Omental fat pad (tissue), 4 donors: ENCODE measurements around the gene ATR. TPM values are rescaled to one million over a fixed set of nuclear protein-coding genes. Genes with fewer than 3 reads are reported as not detected.

Source experiments
- ATAC-seq: fragments of 150-250 bp; one replicate; pipeline ENCODE4 v1.9.1; 2016; ENCODE audit warnings: mild to moderate bottlenecking, moderate library complexity; ENCODE audit not compliant: low FRiP score
- DNase-seq: peaks from one replicate; pipeline ENCODE4 v3.0.0-alpha.2; 2019; ENCODE audit warnings: low spot score
- total RNA-seq, 4 donors: library from RNA; depleted of rRNA; stranded (reverse); fragments of >200 nt; gene quantifications; one replicate each; pipeline ENCODE4 v1.1.0, GENCODE V29; 2016
- TF ChIP-seq, protein P1 (sequence below), 3 donors: fragments of 450-650 bp; IDR thresholded peaks; one replicate each; pipeline ENCODE4 v1.5.1; 2016 to 2017; ENCODE audit warnings: antibody characterized with exemption in 3 of 3, mild to moderate bottlenecking in 3 of 3, moderate library complexity in 2 of 3

ATR gene
- total RNA-seq, 4 donors from 2014 or later, result 18.8 to 35.8 (median 32.3) TPM

DNA sequence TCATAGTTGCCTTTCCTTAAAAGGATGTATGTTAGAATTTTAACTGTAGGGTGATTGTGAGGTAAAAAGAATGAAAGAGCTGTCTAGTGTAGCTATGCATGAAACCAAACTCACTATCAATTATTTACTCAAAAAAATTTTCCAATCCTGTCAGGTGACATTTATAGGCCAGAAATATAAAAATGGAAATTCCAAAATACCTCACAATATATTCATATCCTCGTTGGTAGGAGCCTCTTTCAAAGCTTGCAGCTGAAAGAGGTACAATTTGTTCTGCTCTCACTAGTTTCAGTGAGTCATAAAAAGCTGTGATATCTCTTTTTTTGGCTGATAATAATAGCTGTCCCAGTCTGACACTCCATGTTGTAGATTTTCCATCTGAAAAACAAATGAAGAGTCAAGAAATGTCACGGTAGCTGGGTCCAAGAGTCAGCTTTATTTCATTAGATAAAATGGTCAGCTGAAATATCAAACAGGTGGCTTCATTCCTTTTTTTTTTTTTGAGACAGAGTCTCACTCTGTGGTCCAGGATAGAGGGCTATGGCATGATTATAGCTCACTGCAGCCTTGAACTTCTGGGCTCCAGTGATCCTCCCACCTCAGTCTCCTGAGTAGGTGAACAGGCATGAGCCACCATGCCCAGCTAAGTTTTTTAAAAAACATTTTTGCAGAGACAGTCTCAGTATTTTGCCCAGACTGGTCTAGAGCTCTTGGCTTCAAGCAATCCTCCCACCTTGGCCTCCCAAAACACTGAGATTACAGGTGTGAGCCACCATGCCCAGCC is 79.9 kb downstream of the ATR start:
- no peak for ATAC-seq
- no peak for DNase-seq
- TF ChIP-seq, protein P1, sequence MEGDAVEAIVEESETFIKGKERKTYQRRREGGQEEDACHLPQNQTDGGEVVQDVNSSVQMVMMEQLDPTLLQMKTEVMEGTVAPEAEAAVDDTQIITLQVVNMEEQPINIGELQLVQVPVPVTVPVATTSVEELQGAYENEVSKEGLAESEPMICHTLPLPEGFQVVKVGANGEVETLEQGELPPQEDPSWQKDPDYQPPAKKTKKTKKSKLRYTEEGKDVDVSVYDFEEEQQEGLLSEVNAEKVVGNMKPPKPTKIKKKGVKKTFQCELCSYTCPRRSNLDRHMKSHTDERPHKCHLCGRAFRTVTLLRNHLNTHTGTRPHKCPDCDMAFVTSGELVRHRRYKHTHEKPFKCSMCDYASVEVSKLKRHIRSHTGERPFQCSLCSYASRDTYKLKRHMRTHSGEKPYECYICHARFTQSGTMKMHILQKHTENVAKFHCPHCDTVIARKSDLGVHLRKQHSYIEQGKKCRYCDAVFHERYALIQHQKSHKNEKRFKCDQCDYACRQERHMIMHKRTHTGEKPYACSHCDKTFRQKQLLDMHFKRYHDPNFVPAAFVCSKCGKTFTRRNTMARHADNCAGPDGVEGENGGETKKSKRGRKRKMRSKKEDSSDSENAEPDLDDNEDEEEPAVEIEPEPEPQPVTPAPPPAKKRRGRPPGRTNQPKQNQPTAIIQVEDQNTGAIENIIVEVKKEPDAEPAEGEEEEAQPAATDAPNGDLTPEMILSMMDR (IDR thresholded peaks at IDR 0.05), result no peak

DNA sequence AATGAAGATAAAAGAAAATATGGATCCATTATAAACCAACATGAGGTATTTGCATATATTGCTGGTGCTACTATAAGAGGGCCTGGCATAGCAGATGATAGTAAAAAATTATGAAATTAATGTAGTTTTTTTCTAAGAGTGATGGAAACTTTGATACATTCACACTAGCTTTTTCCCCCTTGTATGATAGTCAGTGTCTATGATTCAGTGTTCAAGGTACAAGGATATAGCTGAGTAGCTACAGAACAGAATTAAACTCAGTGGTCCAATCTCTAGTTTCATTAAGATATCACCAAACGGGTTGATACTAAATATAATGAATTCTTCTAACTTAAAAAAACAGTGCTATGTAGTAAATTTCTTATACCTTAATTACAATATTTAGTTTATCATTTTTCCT is 80.8 kb downstream of the ATR start:
- DNase-seq (no peak), ATAC-seq (no peak)
- TF ChIP-seq, protein P1 (IDR thresholded peaks at IDR 0.05), result no peak

DNA sequence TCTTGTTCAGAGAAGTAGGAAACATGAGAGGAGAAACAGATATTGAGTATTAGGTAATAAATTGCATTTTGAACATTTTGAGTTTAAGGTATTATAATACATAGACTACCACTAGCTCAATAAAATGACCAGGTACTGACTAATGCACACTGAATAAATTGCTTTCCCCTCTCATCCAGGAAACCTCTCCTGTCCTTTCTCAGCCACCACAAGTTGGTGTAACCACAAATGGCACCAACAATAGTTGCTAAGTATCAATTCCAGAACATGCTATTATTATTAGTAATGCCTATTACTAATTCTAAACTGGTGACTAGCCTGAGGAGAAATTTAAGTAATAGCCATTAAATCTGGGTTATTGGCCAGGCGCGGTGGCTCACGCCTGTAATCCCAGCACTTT is 83.4 kb downstream of the ATR start:
- ATAC-seq (no peak), DNase-seq (no peak)
- TF ChIP-seq, protein P1 (IDR thresholded peaks at IDR 0.05), result no peak

DNA sequence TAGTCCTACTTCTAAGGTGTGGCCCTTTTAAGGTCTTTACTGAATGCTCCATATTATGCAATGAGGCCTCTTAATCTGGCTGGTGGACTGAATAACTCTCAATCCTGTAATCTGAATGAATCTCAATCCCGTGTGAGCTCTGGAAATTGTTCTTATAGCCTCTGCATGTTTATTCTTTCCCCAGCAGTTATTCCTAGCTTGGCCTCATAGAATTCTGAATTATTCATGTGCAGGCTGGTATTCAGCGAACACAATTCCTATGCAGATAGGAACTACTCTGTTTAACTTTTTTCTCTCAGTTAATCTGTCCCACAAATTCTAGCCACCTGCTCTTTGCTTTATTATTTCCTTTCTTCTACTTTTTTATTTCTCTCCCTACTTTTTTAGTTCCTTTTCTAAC is 86.3 kb downstream of the ATR start:
- TF ChIP-seq, protein P1 (IDR thresholded peaks at IDR 0.05), result no peak
- DNase-seq (no peak), ATAC-seq (no peak)

GRCh38 chr3:142489572-142490323 is 88.8 kb downstream of the ATR start:
- TF ChIP-seq, protein P1 (IDR thresholded peaks at IDR 0.05), result no peak
- DNase-seq (no peak), ATAC-seq (no peak)

DNA sequence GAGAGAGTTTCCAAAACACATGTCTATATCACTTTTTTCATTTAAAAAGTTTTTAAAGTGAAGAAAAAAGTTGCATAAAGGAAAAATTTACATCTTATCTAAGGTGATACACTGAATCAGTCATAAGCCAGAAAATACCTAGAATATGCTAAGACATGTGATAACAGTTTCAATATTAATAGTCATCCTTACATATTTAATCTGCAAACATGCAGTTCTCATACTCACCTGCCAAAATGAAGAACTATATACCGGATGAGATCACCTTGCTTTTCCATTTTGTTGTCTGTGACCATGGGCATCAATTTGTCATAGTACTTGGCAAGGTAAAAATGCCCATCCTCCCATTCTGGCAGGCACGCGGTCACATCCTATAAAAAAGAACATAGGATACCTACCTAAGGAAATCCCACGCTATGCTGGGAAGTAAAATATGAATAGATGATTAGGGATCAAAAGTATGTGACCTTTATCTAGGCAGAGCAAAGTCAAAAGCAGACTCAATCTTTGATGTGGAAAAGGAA is 93.6 kb downstream of the ATR start:
- DNase-seq, result no peak
- ATAC-seq, result no peak
- TF ChIP-seq, protein P1 (IDR thresholded peaks at IDR 0.05), result no peak
